Measurements from ENCODE around the gene KIAA1958.
"Not testable (repeated sequence)": the region's sequence is repeated elsewhere in the genome, so short reads cannot be mapped to it uniquely, and the experiment has no call there.

KIAA1958 gene

GRCh38 chr9:112574008-112574407, 87.4 kb downstream of the KIAA1958 start:
- ChIA-PET POLR2A (no interaction called here), CTCF (interaction anchor here (0.6 kb wide), 1 partner anchor 58 kb away, joined by 4 read pairs; no protein-coding TSS in a partner anchor)
- no peak for DNase-seq (ENCODE audit: extremely low spot score)
- TF ChIP-seq ARNT (IDR thresholded peaks at IDR 0.05), result no peak
- no peak for TF ChIP-seq FOXK2 (IDR thresholded peaks at IDR 0.05)
- TF ChIP-seq LEF1 (IDR thresholded peaks at IDR 0.05; ENCODE audit: borderline replicate concordance), result no peak

DNA sequence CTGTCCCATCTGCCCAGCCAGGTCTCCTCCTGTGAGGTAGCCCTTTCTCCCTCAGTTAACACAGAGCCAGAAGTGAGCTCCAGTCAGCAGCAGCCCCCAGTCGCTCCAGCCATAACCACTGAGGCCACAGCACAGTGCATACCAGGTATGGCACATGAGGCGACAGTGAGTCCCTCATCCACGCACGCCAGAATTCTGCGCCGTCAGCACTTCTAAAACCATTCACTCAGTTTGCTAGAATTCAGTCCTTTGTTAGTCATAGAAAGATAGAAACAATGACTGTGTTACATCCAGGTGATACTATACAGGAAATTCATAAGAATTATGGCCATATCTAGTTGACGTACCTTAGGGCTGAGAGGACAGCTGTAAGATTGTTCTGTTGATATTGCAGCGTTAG, 88.5 kb downstream of the KIAA1958 start:
- POLR2A ChIA-PET, result no interaction called here
- TF ChIP-seq SP1 (IDR thresholded peaks at IDR 0.05), result no peak
- no peak for TF ChIP-seq HDGF (IDR thresholded peaks at IDR 0.05; ENCODE audit: borderline replicate concordance)
- TF ChIP-seq CTBP1 (IDR thresholded peaks at IDR 0.05; ENCODE audit: borderline replicate concordance), result no peak
- no peak for TF ChIP-seq FOXA1 (IDR thresholded peaks at IDR 0.05)
- TF ChIP-seq, protein P1, sequence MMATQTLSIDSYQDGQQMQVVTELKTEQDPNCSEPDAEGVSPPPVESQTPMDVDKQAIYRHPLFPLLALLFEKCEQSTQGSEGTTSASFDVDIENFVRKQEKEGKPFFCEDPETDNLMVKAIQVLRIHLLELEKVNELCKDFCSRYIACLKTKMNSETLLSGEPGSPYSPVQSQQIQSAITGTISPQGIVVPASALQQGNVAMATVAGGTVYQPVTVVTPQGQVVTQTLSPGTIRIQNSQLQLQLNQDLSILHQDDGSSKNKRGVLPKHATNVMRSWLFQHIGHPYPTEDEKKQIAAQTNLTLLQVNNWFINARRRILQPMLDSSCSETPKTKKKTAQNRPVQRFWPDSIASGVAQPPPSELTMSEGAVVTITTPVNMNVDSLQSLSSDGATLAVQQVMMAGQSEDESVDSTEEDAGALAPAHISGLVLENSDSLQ (IDR thresholded peaks at IDR 0.05), result no peak
- no peak for TF ChIP-seq NFRKB (IDR thresholded peaks at IDR 0.05)
- TF ChIP-seq FOXK2 (IDR thresholded peaks at IDR 0.05), result no peak
- no peak for TF ChIP-seq ELF4 (IDR thresholded peaks at IDR 0.05)
- no peak for TF ChIP-seq SUZ12 (IDR thresholded peaks at IDR 0.05)
- TF ChIP-seq FOXM1 (IDR thresholded peaks at IDR 0.05; ENCODE audit: borderline replicate concordance), result no peak
- CTCF ChIA-PET, result no interaction called here
- no peak for DNase-seq (ENCODE audit: extremely low spot score)

DNA sequence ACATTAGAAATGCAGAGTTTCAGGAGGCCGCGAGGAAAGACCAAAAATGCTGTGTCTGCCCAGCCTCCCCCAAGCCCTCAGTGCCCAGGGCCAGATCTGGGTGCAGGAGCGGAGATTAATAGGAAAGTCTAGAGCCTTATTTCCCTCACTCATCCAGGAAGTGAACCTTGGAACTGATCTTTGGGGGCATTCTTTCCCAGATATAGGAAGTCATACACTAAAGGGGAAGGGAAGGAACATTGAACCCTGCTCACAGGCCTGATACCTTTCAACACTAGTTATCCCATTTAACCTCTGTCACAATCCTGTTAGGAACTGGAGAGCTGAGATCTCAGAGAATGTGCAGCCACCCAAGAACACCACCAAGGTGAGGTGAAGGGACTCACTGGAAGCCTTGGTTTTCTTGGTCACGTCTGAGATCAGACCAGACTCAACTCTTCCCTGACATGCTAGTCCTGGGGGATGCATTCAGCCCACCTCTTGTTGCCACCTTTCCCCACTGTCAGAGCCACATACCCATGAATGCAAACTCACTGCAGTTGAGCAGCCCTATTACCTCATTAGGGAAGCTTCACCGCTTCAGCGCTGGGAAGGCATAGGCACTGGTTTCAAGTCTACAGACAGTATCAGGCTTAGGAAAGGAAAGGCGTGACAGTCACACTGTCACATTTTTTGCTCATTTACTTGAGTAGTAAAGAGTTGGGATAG, 95.0 kb downstream of the KIAA1958 start:
- ChIA-PET CTCF (no interaction called here), POLR2A (no interaction called here)
- no peak for TF ChIP-seq TARDBP (IDR thresholded peaks at IDR 0.05)
- TF ChIP-seq SP1 (IDR thresholded peaks at IDR 0.05), result no peak
- TF ChIP-seq HDGF (IDR thresholded peaks at IDR 0.05; ENCODE audit: borderline replicate concordance), result no peak
- no peak for TF ChIP-seq L3MBTL2 (conservative IDR thresholded peaks at IDR 0.05)
- TF ChIP-seq LEF1 (IDR thresholded peaks at IDR 0.05; ENCODE audit: borderline replicate concordance), result no peak
- no peak for TF ChIP-seq ARNT (IDR thresholded peaks at IDR 0.05)
- TF ChIP-seq NFRKB (IDR thresholded peaks at IDR 0.05), result no peak
- no peak for TF ChIP-seq CTBP1 (IDR thresholded peaks at IDR 0.05; ENCODE audit: borderline replicate concordance)
- TF ChIP-seq, protein P1 (IDR thresholded peaks at IDR 0.05), result no peak
- DNase-seq (ENCODE audit: extremely low spot score), result no peak

GRCh38 chr9:112582371-112583262, 96.0 kb downstream of the KIAA1958 start:
- TF ChIP-seq ARNT (IDR thresholded peaks at IDR 0.05) (no peak), SP1 (IDR thresholded peaks at IDR 0.05) (no peak), HDGF (IDR thresholded peaks at IDR 0.05; ENCODE audit: borderline replicate concordance) (no peak), LEF1 (IDR thresholded peaks at IDR 0.05; ENCODE audit: borderline replicate concordance) (no peak), FOXM1 (IDR thresholded peaks at IDR 0.05; ENCODE audit: borderline replicate concordance) (no peak), L3MBTL2 (conservative IDR thresholded peaks at IDR 0.05) (no peak), CTBP1 (IDR thresholded peaks at IDR 0.05; ENCODE audit: borderline replicate concordance) (no peak), FOXA1 (IDR thresholded peaks at IDR 0.05) (no peak), FOXK2 (IDR thresholded peaks at IDR 0.05) (no peak), ZNF384 (IDR thresholded peaks at IDR 0.05) (no peak)
- TF ChIP-seq, protein P1 (IDR thresholded peaks at IDR 0.05), result no peak
- ChIA-PET POLR2A (no interaction called here), CTCF (interaction anchor here (0.5 kb wide), 1 partner anchor 123 kb away, joined by 3 read pairs; no protein-coding TSS in a partner anchor)
- no peak for DNase-seq (ENCODE audit: extremely low spot score)

GRCh38 chr9:112586599-112587155, 100.0 kb downstream of the KIAA1958 start:
- no peak for DNase-seq (ENCODE audit: extremely low spot score)
- CTCF ChIA-PET, result no interaction called here
- POLR2A ChIA-PET, result no interaction called here
- TF ChIP-seq SUZ12 (IDR thresholded peaks at IDR 0.05) (no peak), ELF4 (IDR thresholded peaks at IDR 0.05) (no peak), BHLHE40 (IDR thresholded peaks at IDR 0.05; ENCODE audit: borderline replicate concordance) (no peak), FOXM1 (IDR thresholded peaks at IDR 0.05; ENCODE audit: borderline replicate concordance) (no peak), LEF1 (IDR thresholded peaks at IDR 0.05; ENCODE audit: borderline replicate concordance) (no peak), ZNF384 (IDR thresholded peaks at IDR 0.05) (no peak), FOXA1 (IDR thresholded peaks at IDR 0.05) (no peak), FOXK2 (IDR thresholded peaks at IDR 0.05) (no peak)

DNA sequence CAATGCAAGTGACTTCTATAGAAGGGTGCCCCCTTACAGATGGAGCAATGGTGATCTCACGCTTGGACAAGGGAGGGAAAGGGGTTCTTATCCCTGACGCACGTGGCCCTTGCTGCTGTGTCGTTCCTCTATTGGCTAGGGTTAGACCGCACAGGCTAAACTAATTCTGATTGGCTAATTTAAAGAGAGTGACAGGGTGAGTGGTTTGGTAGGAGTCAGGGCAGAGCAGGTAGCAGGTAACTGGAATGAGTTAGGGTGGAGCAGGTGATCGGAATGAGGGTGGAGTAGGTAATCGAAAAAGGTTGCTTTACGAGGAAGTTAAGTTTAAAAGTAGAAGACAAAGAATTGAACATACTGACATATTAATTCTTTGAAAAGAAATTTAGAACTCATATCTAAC, 105.2 kb downstream of the KIAA1958 start:
- POLR2A ChIA-PET; DNase-seq (ENCODE audit: extremely low spot score); CTCF ChIA-PET: not testable (repeated sequence)
